ENCODE data around the gene UBE2B. TPM values are rescaled to one million over a fixed set of nuclear protein-coding genes. Genes with fewer than 3 reads are reported as not detected.

Gene UBE2B
- total RNA-seq, 1 donor from 2014 or later: 70.9 TPM

- no peak for TF ChIP-seq CTCF (conservative IDR thresholded peaks at IDR 0.05)
- peak overlapping the region; percentile 70 for H3K4me3 Mint-ChIP-seq
- H3K27me3 Mint-ChIP-seq: no peaks in the 10 kb centered on the region
- H3K36me3 Mint-ChIP-seq: peaks cover 6% of the 10 kb centered on the region
- H3K4me1 Mint-ChIP-seq (ENCODE audit: unreplicated experiment): peaks cover 22% of the 10 kb centered on the region
- H3K27ac Mint-ChIP-seq: peak overlapping the region; percentile 16
- DNase-seq (ENCODE audit: extremely low spot score, unreplicated experiment): peak; percentile 22
- H3K9me3 Mint-ChIP-seq: no peaks in the 10 kb centered on the region
Measured at GRCh38 chr5:134409321-134409720, 38.0 kb downstream of the UBE2B start.

- peaks cover 6% of the 10 kb centered on the region for H3K36me3 Mint-ChIP-seq
- H3K4me1 Mint-ChIP-seq (ENCODE audit: unreplicated experiment): peaks cover 22% of the 10 kb centered on the region
- no peak for DNase-seq (ENCODE audit: extremely low spot score, unreplicated experiment)
- peak overlapping the region; percentile 95 for H3K4me3 Mint-ChIP-seq
- no peaks in the 10 kb centered on the region for H3K9me3 Mint-ChIP-seq
- no peaks in the 10 kb centered on the region for H3K27me3 Mint-ChIP-seq
- no peak for TF ChIP-seq CTCF (conservative IDR thresholded peaks at IDR 0.05)
- no peak overlapping the region for H3K27ac Mint-ChIP-seq
Measured at GRCh38 chr5:134410822-134411221, 39.5 kb downstream of the UBE2B start.

- Mint-ChIP-seq H3K4me1 (ENCODE audit: unreplicated experiment) (peaks cover 22% of the 10 kb centered on the region), H3K27me3 (no peaks in the 10 kb centered on the region), H3K9me3 (no peaks in the 10 kb centered on the region), H3K27ac (peak overlapping the region; percentile 70), H3K4me3 (peak overlapping the region; percentile 95), H3K36me3 (peaks cover 6% of the 10 kb centered on the region)
- TF ChIP-seq CTCF (conservative IDR thresholded peaks at IDR 0.05): no peak
- DNase-seq (ENCODE audit: extremely low spot score, unreplicated experiment): no peak
Measured at GRCh38 chr5:134411228-134411545, 39.8 kb downstream of the UBE2B start.

GRCh38 chr5:134411546-134412266 lies 40.3 kb downstream of the UBE2B start, which contains the start of gene CDKN2AIPNL:
TSS of gene CDKN2AIPNL (minus strand) at chr5:134411881. CDS start at chr5:134411854, 27 bp downstream.
- peak within 1 kb of the TSS; percentile 70 for H3K27ac Mint-ChIP-seq
- H3K9me3 Mint-ChIP-seq: no peaks in the 10 kb centered on the region
- peak; percentile 72 for TF ChIP-seq CTCF (conservative IDR thresholded peaks at IDR 0.05)
- H3K4me3 Mint-ChIP-seq: peak within 1 kb of the TSS; percentile 95
- no peaks in the 10 kb centered on the region for H3K27me3 Mint-ChIP-seq
- H3K4me1 Mint-ChIP-seq (ENCODE audit: unreplicated experiment): peaks cover 22% of the 10 kb centered on the region
- DNase-seq (ENCODE audit: extremely low spot score, unreplicated experiment): peak; percentile 91
- peaks cover 6% of the 10 kb centered on the region for H3K36me3 Mint-ChIP-seq

GRCh38 chr5:134413046-134413445 lies 41.7 kb downstream of the UBE2B start:
- peak overlapping the region; percentile 76 for H3K4me3 Mint-ChIP-seq
- DNase-seq (ENCODE audit: extremely low spot score, unreplicated experiment): no peak
- H3K9me3 Mint-ChIP-seq: no peaks in the 10 kb centered on the region
- TF ChIP-seq CTCF (conservative IDR thresholded peaks at IDR 0.05): no peak
- no peaks in the 10 kb centered on the region for H3K27me3 Mint-ChIP-seq
- no peak overlapping the region for H3K27ac Mint-ChIP-seq
- peaks cover 6% of the 10 kb centered on the region for H3K36me3 Mint-ChIP-seq
- peaks cover 22% of the 10 kb centered on the region for H3K4me1 Mint-ChIP-seq (ENCODE audit: unreplicated experiment)

Data from type B pancreatic cell (in vitro differentiated cells).